ENCODE data around the gene ASTN2.

The ASTN2 gene

DNA sequence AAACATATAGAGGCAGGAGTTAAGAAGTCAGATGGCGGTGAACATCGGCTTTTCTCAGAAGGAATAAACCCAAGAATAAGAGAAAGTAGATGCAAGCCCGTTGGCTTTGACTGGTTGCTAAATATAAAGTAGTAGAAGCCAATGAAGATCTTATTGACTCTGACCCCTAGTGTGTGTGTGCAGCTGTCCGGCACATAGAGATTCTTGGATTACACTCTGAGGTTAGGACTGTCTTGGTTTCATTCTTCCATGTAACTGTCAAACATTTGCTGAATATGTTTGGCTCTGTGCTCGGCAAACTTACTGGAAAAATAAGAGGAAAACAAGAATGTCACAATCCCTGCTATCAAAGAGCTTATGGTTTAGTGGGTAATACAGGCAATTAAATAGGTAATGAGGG, 54.9 kb downstream of the ASTN2 start:
- no peak for TF ChIP-seq EZH2 (IDR thresholded peaks at IDR 0.05; ENCODE audit: borderline replicate concordance, low read depth, low read length, severe bottlenecking)
- TF ChIP-seq, protein P1, sequence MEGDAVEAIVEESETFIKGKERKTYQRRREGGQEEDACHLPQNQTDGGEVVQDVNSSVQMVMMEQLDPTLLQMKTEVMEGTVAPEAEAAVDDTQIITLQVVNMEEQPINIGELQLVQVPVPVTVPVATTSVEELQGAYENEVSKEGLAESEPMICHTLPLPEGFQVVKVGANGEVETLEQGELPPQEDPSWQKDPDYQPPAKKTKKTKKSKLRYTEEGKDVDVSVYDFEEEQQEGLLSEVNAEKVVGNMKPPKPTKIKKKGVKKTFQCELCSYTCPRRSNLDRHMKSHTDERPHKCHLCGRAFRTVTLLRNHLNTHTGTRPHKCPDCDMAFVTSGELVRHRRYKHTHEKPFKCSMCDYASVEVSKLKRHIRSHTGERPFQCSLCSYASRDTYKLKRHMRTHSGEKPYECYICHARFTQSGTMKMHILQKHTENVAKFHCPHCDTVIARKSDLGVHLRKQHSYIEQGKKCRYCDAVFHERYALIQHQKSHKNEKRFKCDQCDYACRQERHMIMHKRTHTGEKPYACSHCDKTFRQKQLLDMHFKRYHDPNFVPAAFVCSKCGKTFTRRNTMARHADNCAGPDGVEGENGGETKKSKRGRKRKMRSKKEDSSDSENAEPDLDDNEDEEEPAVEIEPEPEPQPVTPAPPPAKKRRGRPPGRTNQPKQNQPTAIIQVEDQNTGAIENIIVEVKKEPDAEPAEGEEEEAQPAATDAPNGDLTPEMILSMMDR (IDR thresholded peaks at IDR 0.05; ENCODE audit: borderline replicate concordance, extremely low read depth, low read length, poor library complexity, severe bottlenecking), result no peak
- Histone ChIP-seq H3K27me3 (ENCODE audit: insufficient read depth, low read length, poor library complexity) (no peaks in the 10 kb centered on the region), H3K4me3 (ENCODE audit: low read depth in 1 of 2, low read length in 2 of 2) (no peak overlapping the region), H3K27ac (ENCODE audit: low read length) (no peak overlapping the region), H3K9me3 (ENCODE audit: insufficient read depth, low read length, severe bottlenecking) (no peaks in the 10 kb centered on the region), H4K20me1 (ENCODE audit: insufficient read depth, low read length) (no peaks in the 10 kb centered on the region), H3K4me1 (ENCODE audit: insufficient read depth, low read length) (no peaks in the 10 kb centered on the region), H3K9ac (ENCODE audit: low read depth, low read length) (no peak overlapping the region), H3K4me2 (ENCODE audit: insufficient read depth, low read length) (no peak overlapping the region), H3K79me2 (ENCODE audit: insufficient read depth, low read length) (no peaks in the 10 kb centered on the region), H3K36me3 (ENCODE audit: insufficient read depth, low read length) (no peaks in the 10 kb centered on the region), H2AFZ (ENCODE audit: low read depth, low read length) (no peak overlapping the region)
- DNase-seq (no peak), ATAC-seq (ENCODE audit: insufficient read depth, low read depth) (no peak)

DNA sequence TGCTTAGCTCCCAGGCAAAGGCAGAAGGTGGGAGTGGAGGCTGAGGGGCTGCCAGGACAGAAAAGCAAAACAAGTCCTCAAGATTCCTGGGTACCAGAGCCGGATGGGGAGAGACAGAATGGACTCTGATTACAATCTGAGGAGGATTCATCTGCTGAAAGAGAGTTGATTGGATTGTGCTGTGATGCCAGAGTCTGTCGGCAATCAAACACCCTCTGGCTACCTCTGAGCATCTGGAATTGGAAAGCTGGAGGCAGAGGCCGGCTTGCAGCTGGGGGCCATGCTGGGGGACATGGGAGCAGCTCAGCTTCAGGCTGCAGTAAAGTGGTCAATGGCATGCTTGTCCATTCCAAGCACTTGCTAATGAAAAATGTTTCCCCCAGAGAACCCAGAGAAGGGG, 59.3 kb downstream of the ASTN2 start:
- ATAC-seq (ENCODE audit: insufficient read depth, low read depth) (no peak), DNase-seq (no peak)
- Histone ChIP-seq H4K20me1 (ENCODE audit: insufficient read depth, low read length) (no peaks in the 10 kb centered on the region), H3K27me3 (ENCODE audit: insufficient read depth, low read length, poor library complexity) (no peaks in the 10 kb centered on the region), H3K79me2 (ENCODE audit: insufficient read depth, low read length) (no peaks in the 10 kb centered on the region), H3K4me3 (ENCODE audit: low read depth in 1 of 2, low read length in 2 of 2) (no peak overlapping the region), H3K4me2 (ENCODE audit: insufficient read depth, low read length) (no peak overlapping the region), H3K9me3 (ENCODE audit: insufficient read depth, low read length, severe bottlenecking) (no peaks in the 10 kb centered on the region), H3K9ac (ENCODE audit: low read depth, low read length) (no peak overlapping the region), H3K36me3 (ENCODE audit: insufficient read depth, low read length) (no peaks in the 10 kb centered on the region), H3K27ac (ENCODE audit: low read length) (no peak overlapping the region), H3K4me1 (ENCODE audit: insufficient read depth, low read length) (no peaks in the 10 kb centered on the region), H2AFZ (ENCODE audit: low read depth, low read length) (no peak overlapping the region)
- no peak for TF ChIP-seq EZH2 (IDR thresholded peaks at IDR 0.05; ENCODE audit: borderline replicate concordance, low read depth, low read length, severe bottlenecking)
- TF ChIP-seq, protein P1 (IDR thresholded peaks at IDR 0.05; ENCODE audit: borderline replicate concordance, extremely low read depth, low read length, poor library complexity, severe bottlenecking), result no peak

DNA sequence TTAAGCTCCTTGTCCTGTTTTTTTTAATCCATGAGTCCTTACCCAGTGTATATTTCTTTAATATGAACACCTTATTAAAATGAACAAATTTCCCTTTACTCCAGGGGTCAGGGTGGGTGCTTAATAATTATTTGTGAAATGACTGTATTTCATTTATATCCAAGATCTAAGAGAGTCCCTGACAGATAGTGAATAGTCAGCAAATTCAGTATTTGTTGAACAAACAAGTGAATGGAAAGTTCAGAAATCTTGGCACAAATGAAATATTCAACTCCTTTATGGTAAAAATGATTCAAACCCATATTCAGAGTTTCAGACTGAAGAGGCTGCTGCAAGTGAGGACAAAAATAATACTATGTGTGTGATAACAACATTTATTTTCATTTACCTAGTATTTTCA, 59.9 kb downstream of the ASTN2 start:
- Histone ChIP-seq H3K9me3 (ENCODE audit: insufficient read depth, low read length, severe bottlenecking) (no peaks in the 10 kb centered on the region), H3K79me2 (ENCODE audit: insufficient read depth, low read length) (no peaks in the 10 kb centered on the region), H4K20me1 (ENCODE audit: insufficient read depth, low read length) (no peaks in the 10 kb centered on the region), H3K4me3 (ENCODE audit: low read depth in 1 of 2, low read length in 2 of 2) (no peak overlapping the region), H3K27ac (ENCODE audit: low read length) (no peak overlapping the region), H3K9ac (ENCODE audit: low read depth, low read length) (no peak overlapping the region), H3K36me3 (ENCODE audit: insufficient read depth, low read length) (no peaks in the 10 kb centered on the region), H3K4me2 (ENCODE audit: insufficient read depth, low read length) (no peak overlapping the region), H2AFZ (ENCODE audit: low read depth, low read length) (no peak overlapping the region), H3K27me3 (ENCODE audit: insufficient read depth, low read length, poor library complexity) (no peaks in the 10 kb centered on the region), H3K4me1 (ENCODE audit: insufficient read depth, low read length) (no peaks in the 10 kb centered on the region)
- DNase-seq (no peak), ATAC-seq (ENCODE audit: insufficient read depth, low read depth) (no peak)
- TF ChIP-seq EZH2 (IDR thresholded peaks at IDR 0.05; ENCODE audit: borderline replicate concordance, low read depth, low read length, severe bottlenecking), result no peak
- TF ChIP-seq, protein P1 (IDR thresholded peaks at IDR 0.05; ENCODE audit: borderline replicate concordance, extremely low read depth, low read length, poor library complexity, severe bottlenecking), result no peak

Data from DND-41 (cell line).